ENCODE measurements around the gene ANKRD36C.
"Not testable (repeated sequence)": the region's sequence is repeated elsewhere in the genome, so short reads cannot be mapped to it uniquely, and the experiment has no call there.

Gene ANKRD36C

DNA sequence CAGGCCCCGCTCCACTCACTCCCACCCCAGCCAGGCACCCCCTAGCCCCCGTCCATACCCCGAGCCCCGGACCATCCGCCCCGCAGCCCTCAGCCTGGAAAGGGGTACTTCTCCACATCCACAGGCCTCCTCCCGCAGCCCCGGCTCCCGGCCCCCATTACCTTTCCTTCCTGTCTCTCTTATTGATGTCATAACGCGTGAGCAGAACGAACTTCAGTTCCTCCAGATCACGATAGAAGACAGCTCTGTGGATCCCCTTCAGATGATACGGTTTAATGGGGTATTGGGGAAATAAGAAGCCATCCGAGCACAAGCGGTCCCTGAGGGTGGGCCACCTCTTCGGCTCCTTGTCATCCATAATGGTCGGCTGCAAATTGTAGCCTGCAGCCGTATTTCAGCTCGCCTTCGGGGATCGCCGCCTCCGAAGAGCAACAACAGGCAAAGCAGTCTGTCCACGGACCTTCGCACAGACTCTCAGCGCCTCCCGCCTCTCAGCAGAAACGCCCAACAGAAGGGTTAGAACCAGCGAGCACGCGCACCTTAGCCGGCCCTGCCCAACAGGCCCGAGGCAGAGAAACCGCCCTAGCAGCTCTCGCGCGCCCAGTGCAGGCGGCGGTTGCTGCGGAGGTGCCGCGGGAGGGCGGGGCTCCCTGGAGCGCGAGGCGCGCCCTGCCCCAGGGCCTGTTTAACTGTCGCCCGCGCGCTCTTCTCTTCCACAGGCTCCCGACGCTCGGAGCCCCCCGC is at the start of gene ANKRD36C:
ANKRD36C (minus strand) TSS at position 474 of the 744 bp plus-strand sequence; CDS start at position 358, 116 bp downstream.
- DNase-seq = peak; percentile 15

DNA sequence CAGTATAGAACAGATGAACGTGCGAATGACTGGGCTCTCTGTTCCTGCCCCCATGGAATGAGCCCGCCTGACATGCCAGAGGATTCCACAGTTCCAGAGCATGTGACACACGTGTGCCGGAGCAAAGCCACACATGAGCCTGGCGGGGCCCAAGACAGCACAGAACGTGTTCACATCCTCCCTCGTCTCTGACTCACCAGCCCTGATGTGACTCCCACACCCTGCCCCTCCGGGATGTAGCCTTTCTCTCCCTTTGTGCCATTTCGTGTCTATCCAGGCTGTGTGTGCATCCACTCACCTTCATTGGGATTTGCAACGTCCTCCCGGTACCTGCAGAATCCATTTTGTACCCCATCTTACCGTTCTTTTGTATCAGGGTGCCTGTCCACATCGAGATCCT is 43.9 kb upstream of the ANKRD36C start:
- not testable (repeated sequence) for DNase-seq

DNA sequence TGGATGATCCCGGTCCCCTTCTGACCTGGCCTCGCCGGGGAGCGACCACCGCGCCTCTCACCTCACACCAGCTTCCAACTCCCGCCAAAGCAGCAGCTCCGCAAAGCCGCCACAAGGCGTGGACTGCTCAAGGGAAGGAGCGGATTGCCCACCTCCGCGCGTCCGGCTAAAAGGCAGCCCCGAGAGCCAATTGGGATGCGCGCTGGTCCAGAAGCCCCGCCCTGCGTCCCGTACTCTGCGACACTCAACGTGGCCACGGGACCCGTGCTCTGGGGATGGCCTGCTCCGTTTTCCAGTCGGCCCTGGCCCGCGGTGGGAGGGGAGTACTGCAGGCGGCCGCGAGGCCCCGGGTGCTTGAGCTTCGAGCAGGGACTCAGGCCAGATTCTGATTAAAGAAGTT is 43.2 kb upstream of the ANKRD36C start, which contains the start of gene GPAT2:
GPAT2 (minus strand) TSS at position 125 of the 400 bp plus-strand sequence. CDS start 2,557 bp downstream, outside the sequence.
- DNase-seq = not testable (repeated sequence)

DNA sequence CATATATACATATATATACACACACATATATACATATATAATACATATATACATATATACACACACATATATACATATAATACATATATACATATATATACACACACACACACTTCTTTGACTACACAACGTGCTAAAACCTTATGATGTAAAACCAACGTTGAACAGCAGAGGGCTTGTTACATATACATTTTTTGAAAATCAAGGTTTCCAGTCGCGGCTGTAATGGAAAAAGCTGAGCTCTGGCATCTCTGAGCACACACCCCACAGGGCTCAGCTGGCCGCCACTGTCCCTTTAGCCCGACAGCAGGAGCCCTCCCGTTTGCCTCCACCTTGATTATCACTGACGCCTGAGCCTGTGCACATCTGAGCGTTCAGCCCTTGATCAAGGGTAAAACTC is 42.4 kb upstream of the ANKRD36C start:
- DNase-seq = not testable (repeated sequence)

DNA sequence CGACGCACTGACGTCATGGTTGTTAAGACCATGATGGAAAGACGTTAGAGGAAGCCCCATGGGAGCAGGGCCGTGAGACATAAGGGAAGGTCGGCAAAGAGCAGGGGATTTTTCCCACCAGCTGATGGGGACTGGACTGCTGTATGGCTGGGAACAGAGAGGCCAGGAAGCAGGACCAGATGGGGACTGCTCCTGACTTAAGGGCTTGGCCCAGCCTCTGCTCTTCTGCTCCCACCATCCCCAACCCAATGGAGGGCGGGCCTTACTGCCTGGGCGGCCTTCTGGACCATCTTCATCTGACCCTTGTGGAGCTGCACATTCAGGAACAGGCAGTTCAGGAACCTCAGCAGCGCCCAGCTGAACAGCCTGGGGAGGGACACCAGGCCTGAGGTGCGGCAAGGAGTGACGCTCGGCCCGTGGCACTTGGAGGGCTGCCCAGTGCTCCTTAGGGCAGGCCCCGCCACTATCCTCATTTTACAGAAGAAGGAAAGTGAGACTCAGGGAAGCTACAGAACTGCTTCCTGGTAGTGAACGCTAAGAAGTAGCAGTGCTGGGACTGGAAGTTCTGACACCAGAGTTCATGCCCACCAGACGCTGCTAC is 36.2 kb upstream of the ANKRD36C start:
- not testable (repeated sequence) for DNase-seq

DNA sequence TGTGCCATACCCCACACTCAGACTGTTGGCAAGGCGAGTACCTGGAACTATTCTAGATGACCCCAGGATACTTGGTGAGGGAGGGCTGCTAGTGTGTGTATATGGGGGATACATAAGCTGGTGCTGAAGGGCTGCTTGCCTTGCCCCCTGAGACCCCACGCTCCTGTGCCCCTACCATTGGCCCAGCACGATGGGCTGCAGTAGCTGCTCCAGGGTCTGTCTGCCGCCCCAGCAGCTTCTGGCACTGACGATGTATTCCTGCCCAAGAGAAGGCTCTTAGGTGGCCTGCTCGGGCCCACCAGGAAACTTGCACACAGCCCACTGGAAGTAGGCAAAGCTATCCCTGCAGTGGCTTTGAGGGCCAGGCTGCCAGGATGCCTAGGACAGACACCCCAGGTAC is 34.1 kb upstream of the ANKRD36C start:
- not testable (repeated sequence) for DNase-seq

DNA sequence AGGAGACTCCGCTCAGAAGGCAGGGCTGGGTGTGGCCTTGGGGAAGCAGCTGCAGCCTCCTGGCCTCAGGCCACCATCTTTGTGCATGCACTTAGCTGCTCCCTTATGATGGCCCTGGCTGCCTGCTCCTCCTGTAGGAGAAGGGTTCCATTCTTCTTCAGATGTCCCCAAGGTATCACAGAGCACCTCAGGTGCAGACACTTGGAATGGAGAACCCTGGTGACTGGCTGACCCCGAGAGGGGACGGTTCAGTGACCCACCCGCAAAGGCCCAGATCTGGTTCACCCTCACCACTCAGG is 33.5 kb upstream of the ANKRD36C start:
- DNase-seq = no peak

DNA sequence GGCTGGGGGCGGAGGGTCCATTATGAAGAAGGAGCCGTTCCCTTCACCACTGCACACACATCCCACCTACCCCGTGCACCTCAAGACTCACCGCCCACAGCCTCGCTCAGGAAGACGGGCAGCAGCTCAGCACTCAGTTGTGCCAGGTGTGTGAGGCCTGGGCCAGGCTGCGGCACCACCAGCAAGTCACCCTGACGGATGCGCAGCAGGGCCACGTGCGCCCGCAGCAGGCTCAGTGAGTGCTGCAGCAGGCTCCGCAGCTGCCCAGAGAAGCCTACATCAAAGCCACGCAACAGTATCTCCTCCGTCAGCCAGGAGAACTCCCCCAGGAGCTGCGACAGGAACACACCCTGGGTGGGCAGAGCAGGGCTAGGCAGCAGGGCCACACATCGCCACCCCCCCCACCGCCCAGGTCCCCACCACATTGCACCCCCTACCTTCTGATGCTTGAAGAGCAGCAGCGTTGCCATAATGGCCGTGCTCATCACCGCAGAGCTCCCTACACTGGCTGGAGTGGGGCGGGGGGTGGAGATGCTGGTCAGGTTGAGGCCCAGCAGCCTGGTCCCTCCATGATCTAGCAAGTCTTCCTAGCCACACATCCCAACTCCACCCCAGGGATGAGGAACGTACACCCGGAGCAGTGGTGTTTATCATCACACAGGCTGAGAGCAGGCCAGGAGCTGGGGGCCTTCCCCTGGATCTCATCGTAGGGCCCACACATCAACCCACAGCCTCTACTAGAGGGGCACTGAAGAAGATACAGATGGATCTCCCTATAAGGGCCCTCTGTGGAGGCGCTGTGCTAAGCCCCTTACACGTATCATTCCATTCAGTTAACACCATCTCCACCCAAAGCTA is 32.9 kb upstream of the ANKRD36C start:
- DNase-seq = no peak

DNA sequence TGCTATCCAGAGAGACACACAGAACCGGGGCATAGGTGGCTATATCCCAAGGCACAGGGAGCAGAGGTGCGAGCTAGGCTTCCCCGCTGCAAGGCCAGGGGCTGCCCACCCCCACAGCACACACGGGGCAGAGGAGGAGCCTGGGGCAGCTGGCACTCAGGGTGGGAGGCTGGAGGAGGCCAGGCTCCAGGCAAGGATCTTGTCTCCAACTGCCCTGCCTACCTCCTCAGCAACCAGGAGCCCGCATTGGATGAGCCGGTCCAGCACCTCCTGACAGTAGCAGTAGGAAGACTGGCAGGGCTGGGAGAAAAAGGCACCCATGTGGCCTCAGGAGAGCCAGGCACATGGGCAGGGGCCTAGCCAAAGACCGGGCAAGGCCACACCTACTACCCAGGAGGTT is 32.1 kb upstream of the ANKRD36C start:
- not testable (repeated sequence) for DNase-seq

DNA sequence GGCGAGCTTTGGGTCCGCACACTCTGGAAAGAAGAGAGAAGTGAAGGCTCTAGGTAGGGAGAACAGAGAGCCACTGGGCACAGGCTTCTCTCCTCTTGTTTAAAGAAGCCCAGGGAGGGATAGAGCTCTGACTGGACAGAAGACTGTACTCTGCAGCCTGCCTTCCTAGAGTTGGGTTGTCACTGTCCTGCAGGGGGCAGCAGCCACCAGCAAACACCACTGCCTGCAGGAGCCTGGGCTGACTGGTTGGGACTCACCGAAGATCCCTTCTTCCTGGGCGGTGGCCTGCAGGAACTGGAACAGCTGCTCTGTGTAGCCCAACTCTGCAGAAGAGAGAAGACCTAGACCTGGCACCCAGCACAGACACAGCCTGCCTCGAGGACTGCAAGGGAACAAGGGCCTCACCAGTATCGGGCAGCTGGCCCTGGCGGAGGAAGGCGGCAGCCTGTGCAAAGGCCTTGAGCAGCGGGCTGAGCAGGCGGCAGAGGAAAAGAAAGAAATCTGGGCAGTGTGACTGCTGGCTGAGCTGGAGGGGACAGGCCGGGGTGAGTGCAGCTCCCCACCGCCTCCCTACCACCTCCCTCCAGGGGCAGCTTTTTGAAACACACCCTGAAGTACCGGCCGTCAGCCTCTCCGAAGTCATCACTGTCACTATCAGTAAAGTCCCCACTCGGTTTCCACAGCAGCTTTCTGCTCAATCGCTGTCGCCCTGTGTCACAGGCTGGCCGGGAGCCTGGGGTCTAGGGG is 31.2 kb upstream of the ANKRD36C start:
- peak; percentile 85 for DNase-seq

DNA sequence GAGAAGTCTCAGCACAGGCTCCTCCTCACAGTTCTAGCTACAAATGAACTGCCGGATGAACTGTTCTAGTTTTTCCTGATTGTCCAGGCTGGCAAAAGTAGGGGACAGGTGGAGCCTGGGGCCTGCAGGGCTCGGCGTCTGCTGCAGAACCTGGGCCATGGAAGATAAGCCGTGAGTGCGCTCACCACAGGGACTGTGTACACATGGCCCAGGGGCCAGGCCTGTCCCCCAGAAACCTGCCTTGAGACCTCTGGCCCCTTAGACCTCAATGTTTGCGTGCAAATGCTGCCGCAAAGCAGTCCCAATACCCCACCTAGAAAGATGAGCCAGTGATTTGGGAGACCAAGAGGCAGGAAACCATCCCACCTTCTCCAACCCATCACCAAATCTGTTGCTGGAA is 30.5 kb upstream of the ANKRD36C start:
- DNase-seq = not testable (repeated sequence)

DNA sequence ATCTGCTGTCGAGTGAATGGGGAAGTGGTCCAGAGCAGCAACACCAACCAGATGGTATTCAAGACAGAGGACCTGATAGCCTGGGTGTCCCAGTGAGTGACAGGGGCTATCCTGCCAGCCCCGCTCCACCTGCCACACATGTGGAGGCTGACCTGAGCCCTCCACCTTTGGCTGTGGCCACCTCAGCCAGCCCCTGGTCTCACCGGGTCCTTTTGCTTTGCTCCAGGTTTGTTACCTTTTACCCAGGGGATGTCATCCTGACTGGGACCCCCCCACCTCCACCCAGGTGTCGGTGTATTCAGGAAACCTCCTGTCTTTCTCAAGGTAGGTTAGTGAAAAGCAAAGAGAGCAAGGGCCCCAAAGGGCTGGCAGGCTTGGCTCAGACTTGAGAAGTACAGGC is 29.5 kb upstream of the ANKRD36C start:
- DNase-seq = not testable (repeated sequence)

DNA sequence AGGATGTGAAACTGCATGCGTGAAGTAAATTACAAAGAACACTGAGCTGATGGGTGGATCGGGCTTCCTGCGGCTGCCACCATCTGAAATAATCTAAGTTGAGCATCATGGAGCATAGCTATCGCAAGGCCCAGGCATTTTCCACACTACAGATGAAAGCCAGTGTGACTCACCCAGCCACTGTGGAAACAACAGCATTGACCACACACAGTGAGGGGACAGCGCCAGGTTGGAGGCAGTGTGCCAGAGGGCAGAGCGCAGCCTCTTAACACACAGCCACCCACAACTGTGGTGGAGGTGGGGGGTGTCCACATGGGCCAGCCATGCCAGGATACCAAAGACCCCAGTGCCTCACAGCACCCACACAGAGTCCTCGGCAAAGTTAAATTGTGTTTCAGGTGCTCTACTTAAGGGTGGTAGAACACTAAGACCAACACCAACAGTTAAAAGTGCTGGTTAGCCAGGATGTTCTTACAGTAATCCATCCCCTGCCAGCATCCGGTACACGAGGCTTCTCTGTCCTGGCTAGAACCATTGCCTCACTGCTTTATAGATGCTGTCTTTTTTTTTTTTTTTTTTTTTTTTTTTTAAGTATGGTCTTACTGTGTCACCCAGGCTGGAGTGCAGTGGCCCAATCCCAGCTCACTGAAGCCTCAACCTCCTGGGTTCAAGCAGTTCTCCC is 28.4 kb upstream of the ANKRD36C start:
- not testable (repeated sequence) for DNase-seq

DNA sequence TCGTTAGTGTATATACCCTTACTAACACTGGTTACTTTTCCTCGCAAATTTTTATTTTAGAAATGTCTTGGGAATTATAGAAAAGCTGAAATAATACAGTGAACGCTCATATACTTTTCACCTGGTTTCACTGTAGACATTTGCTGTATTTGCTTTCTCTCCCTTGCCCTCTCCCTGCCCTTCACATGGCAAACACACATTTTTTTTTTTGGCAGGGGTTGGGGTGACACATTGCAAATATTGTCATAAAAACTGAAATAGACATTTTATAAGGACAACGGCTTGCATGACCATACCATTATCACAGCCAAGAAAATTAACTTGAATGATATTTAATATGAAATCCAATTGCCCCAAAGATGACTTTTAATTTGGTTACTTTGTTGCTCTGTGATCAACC is 24.7 kb upstream of the ANKRD36C start:
- not testable (repeated sequence) for DNase-seq

DNA sequence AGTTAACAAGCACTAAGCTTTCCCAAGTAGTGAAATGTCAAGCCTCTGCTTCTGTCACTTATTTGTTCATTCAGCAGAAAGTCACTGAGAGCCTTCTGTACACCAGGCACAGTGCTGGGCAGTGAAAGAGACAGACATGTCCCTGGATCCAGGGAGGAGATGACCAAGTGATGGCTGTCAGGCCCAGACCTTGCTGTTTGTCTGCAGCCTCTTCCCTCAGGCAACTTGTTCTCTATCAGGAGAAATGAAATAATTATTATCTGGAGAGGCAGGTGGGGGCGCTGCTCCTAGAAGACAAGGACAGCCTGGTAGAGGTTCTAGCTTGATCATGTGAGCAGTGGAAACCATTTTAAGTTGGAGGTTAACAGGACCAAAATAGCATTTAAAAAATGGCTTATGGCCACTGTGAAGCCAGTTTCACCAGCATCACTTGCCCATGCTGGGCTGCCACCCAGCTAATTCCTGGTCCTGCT is 21.2 kb upstream of the ANKRD36C start:
- DNase-seq = not testable (repeated sequence)

DNA sequence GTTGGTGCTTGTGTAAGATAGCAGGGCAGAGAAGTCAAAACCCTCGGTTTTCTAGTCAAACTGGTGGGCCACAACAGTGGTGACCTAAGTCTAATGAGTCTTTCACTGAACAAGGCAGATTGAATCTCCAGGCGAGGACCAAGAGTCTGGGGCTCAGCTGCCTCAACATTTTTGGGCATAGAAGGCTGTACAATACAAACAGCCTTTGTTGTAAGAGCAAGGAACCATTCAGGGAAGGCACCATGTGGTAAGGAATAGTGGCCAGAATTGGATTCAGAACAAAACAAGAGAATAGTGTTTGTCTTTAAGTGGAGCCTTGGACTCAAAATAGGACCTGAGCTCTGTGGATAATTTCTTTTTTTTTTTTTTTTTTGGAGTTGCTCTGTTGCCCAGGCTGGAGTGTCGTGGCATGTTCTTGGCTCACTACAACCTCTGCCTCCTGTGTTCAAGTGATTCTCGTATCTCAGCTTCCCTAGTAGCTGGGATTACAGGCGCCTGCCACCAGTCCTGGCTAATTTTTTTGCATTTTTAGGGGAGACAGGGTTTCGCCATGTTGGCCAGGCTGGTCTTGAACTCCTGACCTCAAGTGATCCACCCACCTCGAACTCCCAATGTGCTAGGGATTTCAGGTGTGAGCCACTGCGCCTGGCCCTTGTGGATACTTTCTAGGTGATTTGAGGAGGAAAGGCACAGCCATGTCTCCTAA is 20.6 kb upstream of the ANKRD36C start:
- not testable (repeated sequence) for DNase-seq

DNA sequence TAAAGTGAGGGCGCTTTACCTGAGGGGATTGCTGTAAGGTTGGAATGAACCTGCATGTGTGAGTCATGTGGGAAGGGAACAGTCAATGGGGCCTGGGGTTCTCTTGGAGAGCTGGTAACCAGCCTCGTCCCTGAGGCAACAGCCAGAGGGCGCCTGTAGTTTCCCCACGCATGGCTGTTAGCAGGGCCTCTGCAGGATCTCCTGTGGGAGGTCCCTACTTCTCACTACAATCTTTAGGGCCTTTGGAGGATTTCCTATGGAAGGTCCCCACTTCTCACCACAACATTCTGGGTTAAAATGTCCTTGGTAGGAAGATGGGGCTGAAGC is 19.5 kb upstream of the ANKRD36C start:
- peak; percentile 31 for DNase-seq

DNA sequence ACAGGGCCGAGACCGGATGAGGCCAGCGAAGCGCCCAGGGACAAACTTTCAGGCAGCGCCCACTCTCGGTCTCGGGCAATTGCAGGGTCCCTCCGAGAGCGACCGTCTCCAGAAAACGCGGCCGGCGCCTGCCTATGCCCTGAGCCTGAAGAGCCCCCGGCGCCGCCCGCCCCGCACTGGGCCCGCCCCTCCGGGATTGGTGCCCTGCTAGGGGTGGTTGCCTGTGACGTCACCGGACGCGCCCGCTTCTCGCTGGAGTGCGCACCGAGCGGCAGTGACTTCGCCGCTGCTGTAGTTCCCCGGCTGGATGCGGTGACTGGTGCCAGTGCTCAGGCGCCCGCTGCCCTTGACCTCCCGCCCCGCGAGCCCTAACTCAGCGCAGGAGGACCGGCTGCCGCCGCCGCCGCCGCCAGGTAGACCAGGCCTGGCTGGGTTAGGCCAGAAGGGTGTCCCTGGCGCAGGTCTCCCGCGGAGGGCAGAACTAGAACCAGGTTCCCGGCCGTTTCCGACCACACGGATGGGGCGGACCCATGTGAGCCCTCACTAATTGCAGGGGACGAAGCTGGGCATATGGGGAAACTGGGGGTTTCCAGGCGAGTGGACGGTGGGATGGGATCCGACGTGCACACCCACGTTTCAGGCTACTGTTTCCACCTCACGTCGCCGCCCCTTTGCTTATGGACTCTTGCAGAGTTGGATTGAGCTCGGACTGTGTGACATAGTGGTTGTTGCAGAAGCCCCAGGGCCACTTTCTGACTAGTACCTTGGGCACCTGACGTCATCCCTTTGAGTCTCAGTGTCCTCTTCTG is 18.9 kb upstream of the ANKRD36C start:
- DNase-seq = peak; percentile 88

DNA sequence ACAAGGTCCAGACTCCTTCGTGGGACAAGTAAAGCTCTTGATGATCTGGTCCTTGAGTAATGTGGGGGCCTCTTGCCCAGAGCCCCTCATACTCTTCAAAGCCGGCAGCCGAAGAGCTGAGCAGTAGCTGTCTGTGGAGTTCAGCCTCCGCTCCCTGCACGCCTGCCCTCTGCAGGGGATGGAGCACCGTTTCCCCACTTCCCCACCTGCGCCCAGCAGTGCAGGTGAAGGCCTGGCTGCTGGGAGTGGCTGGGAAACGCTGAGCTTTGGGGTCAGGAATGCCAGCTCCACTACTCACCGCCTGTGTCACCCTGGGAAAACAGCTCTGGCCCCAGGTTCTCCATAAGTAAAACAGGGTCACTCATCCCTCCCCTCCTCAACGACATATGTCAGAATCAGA is 18.2 kb upstream of the ANKRD36C start:
- DNase-seq = not testable (repeated sequence)

DNA sequence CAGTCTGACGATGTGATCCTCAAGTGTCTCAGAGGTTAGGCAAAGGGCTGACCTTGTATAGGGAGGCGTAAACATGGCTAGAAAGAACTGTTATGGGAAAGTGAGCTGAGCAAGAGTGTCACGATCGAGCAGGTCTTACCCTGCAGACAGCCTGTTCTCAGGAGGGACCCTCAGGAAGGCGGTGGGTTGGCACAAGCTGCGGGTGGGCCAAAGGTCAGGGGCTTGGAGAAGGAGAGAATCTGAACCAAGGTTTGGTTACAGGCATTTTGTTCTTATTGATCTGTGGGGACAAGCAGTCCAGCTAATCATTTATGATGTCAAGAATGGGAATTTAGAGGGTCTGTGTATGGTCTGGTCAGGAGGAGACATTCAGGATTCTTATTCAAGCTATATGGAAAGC is 16.4 kb upstream of the ANKRD36C start:
- DNase-seq = not testable (repeated sequence)

DNA sequence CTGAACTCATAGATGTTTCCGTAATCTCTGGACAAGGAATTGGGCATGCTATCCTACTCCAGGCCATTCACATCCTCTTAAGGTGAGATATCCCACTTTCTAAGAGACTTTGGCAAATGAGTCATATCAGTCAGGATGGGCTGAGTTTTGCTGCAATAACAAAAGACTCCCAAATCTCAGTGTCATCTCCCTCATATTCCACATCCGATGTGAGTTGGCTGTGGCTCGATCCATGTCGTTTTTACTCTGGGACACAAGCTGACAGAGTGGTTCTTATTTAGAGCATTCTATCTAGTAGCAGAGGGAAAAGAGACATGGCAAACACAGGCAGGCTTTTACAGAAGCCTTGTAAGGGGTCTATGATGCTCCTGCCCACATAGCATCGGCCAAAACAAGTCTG is 14.6 kb upstream of the ANKRD36C start:
- not testable (repeated sequence) for DNase-seq

Data from suppressor macrophage treated with lipopolysaccharide for 4 hours (primary cell).